NCI-H146 (cell line): ENCODE measurements around the gene RANGAP1.

Experiments
- DNase-seq: peaks from one replicate; lab custom pipeline; 2025; lab: John Stamatoyannopoulos, UW

RANGAP1 gene

GRCh38 chr22:41285820-41286638, at the start of gene RANGAP1:
Gene RANGAP1 (minus strand): TSS chr22:41286187. CDS start chr22:41281044, 5,143 bp downstream.
- peak; percentile 96 for DNase-seq

- DNase-seq: no peak
Measured at GRCh38 chr22:41334951-41335635, 49.1 kb upstream of the RANGAP1 start.

- DNase-seq: no peak
Measured at GRCh38 chr22:41334215-41334614, 48.2 kb upstream of the RANGAP1 start.

GRCh38 chr22:41333806-41334205, 47.8 kb upstream of the RANGAP1 start:
- no peak for DNase-seq

- no peak for DNase-seq
Measured at GRCh38 chr22:41332217-41332939, 46.4 kb upstream of the RANGAP1 start.

GRCh38 chr22:41330169-41330568, 44.2 kb upstream of the RANGAP1 start:
- DNase-seq: no peak

GRCh38 chr22:41327124-41327523, 41.1 kb upstream of the RANGAP1 start:
- DNase-seq: no peak

GRCh38 chr22:41324821-41325528, 39.0 kb upstream of the RANGAP1 start:
- DNase-seq: no peak

GRCh38 chr22:41320416-41321240, 34.6 kb upstream of the RANGAP1 start:
- no peak for DNase-seq

GRCh38 chr22:41315586-41315985, 29.6 kb upstream of the RANGAP1 start:
- DNase-seq: no peak

- no peak for DNase-seq
Measured at GRCh38 chr22:41314821-41315220, 28.8 kb upstream of the RANGAP1 start.

GRCh38 chr22:41311487-41311886, 25.5 kb upstream of the RANGAP1 start:
- DNase-seq: no peak

- no peak for DNase-seq
Measured at GRCh38 chr22:41310336-41310735, 24.3 kb upstream of the RANGAP1 start.

- DNase-seq: no peak
Measured at GRCh38 chr22:41308544-41308947, 22.6 kb upstream of the RANGAP1 start.

- DNase-seq: no peak
Measured at GRCh38 chr22:41308054-41308453, 22.1 kb upstream of the RANGAP1 start.

GRCh38 chr22:41305646-41306045, 19.7 kb upstream of the RANGAP1 start:
- no peak for DNase-seq

- no peak for DNase-seq
Measured at GRCh38 chr22:41302811-41303210, 16.8 kb upstream of the RANGAP1 start.

- peak; percentile 21 for DNase-seq
Measured at GRCh38 chr22:41302021-41302767, 16.2 kb upstream of the RANGAP1 start.

- DNase-seq: peak; percentile 71
Measured at GRCh38 chr22:41301085-41302020, 15.4 kb upstream of the RANGAP1 start, which contains the start of gene ZC3H7B. Gene ZC3H7B (plus strand): TSS chr22:41301525. CDS start chr22:41320661, 19,136 bp downstream.
